NCI-H187 (cell line): ENCODE data around the gene SUSD6.

ENCODE experiments used
- DNase-seq, 2 experiments: peaks; one replicate each; lab custom pipeline; 2025; lab: John Stamatoyannopoulos, UW

SUSD6 gene

DNA sequence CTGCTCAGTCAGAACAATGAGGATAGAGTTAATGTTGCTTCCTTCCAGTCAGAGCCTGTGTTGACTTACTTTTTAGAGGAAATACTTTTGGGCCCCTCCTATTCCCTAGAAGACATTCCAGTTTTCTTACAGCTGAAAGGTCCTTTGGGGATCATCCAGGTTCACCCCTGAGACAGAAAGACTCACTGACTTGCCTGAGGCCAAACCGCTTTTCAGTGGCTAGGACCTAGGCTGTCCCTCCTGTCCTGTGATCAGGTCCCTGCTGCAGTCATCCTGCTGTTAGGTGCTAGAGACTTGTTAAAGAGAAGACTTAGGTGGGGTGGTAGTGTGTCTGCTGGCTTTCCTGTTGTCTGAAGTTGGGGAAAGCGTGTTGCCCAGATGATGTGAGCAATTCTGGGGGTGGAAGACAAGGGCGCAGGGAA is 39.6 kb downstream of the SUSD6 start:
- no peak for DNase-seq

DNA sequence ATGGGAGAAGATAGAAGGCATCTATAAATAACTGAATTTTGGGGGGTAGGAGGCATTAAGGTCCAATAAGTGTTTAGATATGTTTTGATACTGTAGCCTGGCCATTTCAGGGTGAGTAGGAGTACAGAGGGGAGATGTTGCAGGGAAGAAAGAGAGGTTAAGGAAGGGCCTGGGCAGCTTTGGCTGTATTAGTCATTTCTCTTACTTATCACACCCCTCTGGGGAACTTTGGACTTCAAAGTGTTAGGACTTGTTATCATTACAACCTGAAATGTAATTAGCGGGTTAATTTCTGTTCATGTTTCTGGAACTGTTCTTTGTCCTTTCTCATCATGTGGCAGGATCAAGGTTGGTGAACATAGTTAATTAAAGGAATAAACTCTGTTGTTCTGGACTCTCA is 40.3 kb downstream of the SUSD6 start:
- no peak for DNase-seq

DNA sequence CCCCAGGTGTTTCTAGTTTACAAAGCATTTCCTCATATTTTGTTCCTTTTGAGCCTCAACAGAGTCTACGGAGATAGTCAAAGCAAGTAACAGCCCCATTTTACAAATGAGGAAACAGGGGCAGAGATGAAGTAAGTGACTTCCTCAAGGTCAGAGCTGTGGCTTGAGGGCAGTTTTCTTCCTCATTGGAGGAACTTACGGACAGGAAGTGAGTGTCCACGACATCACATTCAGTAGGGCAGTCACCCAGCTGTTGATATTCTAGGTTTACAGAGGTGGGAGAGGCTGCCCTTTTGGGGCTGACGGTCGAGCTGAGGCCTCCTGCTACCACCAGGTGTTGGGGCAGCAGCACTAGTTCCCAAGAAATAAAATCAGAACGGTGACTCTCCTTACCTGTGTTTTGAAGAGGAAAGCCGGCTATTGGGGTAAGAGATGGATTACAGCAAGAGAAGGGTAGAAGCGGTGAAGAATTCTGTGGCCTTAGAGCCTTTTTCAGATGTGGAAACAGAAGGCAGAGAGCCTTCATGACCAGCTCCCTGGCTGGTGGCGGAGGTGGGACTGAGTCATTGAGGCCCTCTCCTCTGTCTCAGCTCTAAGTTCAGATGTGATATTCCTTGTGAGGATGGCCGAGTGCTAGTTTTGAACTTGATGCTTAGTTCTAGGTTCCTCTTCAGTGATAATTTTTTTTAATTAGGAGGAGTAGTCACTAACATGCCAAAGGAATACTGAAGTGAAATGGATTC is 41.7 kb downstream of the SUSD6 start:
- DNase-seq, result no peak

DNA sequence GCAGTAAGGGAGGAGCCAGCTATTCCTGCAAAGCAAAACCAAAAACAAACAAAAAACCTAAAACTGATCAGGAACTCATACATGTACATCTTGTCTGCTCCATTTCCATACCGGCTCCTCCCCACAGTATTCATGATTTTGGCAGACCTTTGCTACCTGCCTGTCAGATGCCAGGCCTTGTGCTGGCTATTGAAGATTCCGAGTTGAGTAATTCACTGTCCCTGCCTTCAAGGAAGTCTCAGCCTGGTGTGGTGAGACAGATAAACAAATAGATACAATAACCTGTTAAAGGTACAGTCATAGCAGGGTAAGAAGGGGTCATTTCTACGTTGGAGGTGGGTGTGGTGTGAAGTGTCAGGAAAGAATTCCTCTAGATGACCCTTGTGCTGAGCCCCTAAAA is 42.7 kb downstream of the SUSD6 start:
- DNase-seq, result no peak

DNA sequence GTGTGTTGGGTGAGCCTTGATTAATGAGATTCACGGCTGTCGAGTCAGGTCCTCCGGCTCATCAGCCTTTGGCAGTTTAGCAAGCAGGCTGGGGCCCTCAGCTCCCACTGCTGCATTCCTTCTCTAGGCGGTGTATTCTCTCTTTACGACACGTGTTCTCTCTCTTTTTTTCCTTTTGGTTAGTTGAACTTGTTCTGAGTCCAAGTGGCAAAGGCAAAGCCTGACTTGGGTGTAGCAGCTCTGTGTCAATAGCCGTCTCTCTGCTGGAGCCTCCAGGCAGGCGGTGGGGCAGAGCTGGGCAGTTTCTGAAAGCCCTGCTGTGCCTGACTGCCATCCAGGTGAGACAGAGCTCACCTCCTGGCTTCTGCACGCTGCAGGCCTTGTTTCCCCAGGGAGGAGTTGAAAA is 46.6 kb downstream of the SUSD6 start:
- peak; percentile 60 to 72 for DNase-seq

DNA sequence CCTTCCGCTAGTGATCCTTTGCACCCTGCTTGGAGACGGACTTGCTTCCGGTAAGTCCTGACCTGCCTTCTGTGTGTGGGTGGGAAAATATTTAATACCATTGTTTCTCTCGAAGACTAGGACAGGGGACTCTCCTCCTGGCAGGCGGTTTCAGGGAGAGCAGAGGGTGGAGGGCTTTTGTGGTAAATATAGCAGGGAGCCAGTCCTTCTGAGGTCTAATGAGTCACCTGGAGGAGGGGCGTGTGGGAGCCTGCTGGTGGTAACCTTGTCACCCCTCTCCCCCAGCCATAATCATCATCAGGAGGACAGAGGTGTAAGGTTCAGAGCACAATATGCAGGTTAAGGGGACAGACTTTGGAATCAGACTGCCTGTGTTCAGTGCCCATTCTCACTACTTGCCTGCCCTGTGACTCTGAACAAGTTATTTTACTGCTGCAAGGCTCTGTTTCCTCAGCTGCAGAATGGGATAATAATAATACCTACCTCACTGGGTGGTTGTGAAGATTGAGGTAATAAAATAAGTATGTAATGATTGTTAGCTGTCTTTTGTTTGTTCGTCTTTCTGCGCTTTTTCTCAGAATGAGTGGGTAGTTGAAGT is 47.4 kb downstream of the SUSD6 start:
- no peak for DNase-seq

DNA sequence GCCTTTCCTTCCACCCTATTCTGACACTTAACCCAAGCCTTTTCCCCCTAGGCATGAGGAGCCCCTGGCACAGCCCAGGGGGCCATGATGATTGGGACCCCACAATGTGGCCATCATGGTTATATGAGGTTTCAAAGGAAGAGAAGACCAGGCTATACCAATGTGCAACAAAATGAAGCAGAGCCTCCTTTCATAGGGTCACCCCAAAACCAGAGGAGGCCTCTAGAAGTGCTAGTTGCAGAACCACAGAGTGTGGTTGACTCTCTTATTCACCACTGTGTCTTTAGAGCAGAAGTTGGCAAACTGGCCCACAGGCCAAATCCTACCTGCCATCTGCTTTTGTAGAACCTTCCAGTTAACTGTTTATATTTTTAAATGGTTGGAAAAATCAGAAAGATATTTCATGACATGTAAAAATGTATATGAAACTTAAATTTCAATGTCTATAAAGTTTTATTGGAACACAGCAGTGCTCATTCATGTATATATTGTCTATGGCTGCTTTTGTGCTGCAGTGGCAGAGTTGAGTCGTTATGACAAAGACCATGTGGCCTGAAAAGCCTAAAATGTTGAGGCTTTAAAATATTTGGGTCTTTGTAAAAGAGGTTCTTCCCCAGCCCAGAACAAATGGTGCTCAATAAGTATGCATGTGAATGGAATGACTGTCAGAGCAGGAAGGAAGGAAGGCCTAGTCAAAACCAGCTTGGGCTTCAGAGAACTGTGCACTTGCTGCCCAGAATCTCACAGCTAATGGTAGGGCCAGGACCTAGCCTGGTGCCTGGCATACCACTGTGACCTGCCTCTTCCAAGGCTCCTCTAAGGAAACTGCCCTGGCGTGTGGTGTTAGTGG is 49.2 kb downstream of the SUSD6 start:
- DNase-seq, result no peak

DNA sequence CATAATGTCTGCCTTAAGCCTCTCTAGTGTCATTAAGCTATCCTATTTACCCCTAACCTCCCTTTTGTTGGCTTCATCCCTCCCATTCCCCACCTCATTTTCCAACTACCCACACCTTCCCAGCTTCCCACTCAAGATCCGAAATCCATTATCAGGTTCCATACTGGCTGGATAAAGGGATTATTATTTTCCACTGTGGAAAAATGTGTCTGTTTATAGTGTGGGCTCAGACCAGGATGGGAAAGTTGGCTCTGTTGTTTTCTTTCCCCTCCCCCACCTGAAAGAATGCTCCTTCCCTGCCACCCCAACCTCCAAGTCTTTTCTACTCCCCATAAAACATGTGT is 49.8 kb downstream of the SUSD6 start:
- DNase-seq, result no peak

DNA sequence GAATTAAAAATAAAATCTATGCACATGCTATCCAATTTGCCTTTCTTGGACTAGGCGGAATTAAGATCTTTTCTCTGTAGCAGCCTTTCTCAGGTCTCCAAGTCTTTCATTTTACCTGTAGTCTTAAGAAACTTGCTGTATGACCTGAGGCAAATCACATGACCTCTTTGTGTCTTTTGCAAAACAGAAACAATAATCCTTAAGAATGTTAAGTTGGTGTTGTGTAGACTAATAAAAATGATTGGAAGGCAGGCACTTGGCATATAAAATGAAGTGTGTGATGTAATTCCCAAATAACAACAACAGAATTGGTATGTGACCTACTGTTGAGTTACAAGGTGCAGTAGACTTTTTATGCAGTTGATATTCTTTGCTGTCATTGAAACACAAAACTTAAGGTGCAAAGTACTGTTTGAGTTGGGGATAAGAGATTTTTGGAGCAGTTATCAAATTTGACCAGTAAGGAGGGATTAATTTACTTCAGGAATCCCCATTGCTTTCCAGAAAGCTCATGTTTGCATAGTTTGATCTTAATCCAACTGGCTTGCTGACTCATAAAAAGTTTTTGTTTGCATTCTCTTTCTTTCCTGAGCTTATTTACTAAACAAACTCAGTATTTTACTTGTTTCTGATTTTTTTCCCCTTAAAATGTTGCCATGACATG is 51.4 kb downstream of the SUSD6 start:
- no peak for DNase-seq

DNA sequence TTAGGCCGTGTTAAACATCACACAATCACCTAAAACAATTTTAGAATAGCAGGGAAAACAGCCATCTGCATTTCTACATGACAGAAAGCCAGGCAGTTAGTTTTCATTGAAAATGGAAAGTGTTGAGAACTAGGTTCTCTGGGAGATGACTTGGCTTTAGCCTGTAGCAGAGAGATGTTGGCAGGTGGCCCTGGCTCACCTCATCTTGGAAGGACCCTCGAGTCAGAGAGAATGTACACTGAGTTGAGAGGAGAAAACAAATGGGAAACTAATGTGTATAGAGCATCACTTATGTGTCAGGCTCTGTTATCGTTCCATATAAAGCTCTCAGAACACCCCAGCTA is 51.9 kb downstream of the SUSD6 start:
- DNase-seq, result no peak

DNA sequence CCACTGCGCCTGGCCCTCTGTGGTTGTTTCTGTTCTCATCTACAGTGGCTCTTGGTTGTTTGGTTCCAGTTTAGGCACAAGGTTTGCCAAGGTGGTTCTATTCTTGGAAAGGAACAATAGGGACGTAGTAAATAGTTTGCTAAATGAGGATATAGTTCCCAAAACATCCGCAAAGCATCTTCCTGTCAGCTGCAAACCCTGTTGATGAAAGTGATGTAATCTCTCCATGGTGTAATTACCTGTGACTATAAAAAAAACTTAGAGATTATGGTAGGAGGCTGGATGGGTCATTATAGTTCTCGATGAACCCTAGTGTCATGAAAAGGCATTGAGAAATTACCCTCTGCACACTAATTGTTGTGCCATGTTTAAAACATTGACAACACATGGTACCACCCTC is 52.9 kb downstream of the SUSD6 start:
- DNase-seq, result no peak

DNA sequence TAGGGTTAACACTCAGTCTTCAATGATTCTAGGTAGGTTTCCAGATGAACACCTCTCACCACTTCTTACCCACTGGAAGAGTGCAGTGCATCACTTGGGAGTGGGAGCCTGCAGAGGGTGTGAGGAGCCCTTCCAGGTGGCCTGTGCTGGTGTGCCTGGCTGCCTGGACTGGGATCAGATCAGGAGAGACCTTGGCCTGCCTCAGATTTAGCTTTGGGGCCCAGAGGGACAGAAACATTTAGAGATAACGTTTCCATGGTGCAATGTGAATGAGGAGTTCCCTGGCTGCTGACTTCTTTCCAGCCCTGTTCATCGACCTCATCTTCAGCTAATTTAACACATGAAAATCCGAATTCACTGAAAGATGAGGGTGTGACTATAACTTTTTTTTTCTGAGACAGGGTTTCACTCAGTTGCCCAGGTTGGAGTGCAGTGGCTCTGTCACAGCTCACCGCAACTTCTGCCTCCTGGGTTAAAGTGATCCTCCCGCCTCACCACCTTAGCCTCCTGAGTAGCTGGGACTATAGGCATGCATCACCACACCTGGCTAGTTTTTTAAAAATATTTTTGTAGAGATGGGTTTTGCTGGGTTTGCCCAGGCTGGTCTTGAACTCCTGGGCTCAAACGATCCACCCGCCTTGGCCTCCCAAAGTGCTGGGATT is 53.6 kb downstream of the SUSD6 start:
- DNase-seq, result no peak

DNA sequence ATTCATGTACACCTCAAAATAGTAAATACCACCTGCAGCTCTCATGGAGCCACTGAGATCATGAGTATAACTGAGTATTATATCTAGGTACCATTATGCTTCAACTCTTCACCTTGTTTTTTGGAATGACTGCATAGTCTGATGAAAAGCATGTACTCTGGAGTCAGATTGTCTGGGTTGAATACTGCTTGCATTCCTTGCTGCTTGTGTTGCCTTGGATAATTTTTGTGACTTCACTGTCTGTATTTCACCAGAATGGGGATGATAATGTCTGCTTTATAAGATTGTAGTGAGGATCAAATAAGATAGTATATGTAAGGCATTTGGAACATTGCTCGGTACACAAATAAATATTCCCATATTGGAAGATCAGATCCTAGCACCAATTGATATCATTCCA is 54.2 kb downstream of the SUSD6 start:
- DNase-seq, result no peak

DNA sequence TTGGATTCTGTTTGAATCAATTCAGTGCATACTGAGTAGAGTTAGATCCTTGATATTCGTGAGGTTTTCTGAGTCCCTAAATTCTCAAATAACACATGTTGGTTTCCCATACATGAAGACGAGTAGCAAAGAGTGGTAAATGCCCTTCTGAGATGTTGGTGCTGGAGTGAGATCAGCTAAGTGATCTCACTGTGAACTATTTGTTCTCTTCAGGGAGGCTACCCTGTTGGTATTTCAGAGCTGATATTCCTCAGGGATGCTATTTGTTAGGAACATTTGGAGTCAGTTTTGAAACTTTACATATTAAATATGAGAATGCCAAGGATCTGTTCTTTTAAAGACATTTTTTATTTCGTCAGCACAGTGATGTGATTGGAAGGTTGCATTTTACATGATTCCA is 54.7 kb downstream of the SUSD6 start:
- DNase-seq, result no peak

DNA sequence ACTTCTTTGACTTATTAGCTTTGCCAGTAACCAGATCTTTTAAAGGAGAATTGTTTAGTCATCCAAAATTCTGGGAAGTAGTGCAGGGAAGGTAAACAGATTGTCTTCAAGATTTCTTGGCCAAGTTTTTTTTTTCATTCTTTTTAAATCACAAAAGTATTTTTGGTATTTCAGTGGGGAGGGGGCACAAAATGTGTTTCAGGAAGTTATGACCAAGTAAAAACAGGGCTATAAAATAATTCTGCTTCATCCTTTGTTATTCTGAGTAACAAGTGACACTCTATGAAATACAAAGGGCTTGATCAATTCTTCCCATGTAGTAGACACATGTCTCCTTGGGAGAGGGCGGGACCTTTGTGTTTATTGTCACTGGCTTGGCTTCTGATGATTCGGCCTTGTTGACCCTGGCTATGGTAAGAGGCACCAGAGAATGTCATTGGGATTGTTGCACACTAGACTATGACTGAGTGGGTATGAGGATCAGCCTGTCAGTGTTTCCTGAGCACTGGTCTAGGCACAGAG is 55.4 kb downstream of the SUSD6 start:
- no peak for DNase-seq

DNA sequence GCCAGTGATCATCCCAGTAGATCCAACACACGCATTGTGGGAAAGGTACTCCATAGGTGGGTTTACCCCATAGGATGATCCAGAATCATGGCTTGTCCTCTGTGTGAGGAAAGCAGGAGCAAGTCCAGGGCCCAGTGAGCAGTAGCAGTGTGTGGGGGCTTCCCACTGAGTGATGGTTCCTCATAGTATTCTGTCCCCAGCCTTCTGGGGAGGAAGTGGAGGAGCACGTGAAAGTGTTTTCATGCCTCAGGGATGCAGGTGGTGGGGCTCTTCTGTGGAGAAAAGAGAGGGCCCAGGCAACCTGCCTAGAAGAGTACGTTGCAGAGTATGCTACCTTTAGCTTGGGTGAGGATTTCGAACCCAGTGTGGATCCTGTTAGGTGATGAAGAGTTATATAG is 56.5 kb downstream of the SUSD6 start:
- no peak for DNase-seq

DNA sequence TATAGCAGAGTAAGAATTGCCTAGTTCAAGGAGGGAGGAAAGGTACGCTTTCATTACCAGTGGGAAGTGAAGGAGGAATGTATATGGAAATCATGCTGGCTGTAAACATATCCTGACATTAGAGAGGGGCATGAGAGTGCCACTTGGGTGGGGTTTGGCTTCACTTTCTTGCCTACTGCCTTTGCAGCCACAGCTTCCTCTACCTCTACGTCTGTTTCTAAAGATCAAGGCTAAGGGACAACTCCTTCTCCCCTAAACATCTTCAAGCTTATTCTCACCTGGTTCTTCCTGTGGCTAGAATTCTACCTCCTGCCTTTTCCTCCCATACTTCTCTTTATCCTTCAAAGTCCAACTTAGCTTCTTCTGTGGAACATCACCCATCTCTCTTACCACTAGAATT is 58.0 kb downstream of the SUSD6 start:
- DNase-seq, result no peak

DNA sequence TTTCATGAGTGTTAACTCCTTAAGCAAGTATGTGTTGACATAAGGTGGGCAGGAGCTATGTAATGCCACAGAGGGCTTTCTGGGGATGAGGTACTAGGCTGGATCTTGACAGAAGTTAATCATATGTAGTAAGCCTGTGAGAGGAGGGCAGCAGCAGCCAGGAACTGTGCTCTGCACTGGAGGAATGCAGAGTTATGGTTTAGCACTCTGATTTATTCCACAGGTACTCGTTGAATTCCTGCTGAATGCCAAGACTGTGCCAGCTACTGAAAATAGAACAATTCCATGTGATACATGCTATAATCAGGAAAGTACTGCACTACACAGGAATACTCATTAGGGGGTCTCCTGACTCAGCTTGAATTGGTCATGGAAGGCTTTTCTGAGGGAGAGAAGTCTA is 58.7 kb downstream of the SUSD6 start:
- DNase-seq, result no peak

DNA sequence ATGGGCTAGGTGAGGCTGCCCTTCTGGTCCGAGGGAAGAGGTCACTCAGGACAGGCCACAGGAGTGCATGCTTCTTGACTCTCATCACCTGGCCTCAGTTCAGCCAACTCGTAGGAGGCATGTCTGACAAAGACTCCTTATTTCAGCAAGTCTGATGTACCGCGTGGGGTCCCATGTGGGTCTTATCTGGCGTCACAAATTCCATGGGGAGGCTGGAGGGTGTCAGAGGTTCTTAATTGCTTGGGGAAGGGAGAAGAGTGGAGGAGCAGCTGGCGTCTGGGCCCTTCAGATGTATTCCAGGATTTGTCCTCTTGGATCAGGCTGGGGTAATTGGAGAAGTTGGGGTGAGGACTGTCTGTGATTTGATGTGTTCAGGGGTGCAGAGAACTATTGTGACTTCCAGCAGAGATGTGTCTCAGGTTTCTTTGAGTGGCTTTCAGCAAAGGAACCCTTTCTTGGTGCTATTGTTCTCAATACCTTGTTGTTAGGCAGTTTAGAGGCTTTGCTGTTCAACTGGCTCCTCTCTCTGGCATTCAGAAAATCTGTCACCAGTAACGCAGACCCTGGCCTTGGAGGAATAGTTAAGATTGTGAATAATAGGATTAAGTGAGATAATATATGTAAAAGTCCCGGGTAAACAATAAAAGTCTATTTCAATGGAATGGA is 60.1 kb downstream of the SUSD6 start:
- no peak for DNase-seq

DNA sequence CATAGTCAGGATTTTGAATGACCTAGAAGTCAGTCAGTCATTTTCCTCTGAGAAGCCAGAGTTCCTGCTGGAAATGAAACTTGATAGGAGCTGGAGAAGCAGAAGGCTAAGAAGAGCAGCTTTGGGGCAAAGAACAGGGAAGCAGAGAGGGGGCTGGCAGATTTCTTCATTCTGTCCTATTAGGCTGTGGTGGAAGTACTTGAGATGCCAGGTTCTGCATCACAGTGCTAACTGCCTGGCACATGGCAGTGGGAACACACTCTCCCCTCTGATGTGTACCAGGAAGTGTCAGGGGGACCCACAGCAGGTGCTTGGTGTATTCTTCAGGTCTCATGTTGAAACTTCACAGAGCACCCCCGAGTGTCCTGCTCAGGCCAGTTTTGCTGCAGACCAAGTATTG is 61.0 kb downstream of the SUSD6 start:
- no peak for DNase-seq

DNA sequence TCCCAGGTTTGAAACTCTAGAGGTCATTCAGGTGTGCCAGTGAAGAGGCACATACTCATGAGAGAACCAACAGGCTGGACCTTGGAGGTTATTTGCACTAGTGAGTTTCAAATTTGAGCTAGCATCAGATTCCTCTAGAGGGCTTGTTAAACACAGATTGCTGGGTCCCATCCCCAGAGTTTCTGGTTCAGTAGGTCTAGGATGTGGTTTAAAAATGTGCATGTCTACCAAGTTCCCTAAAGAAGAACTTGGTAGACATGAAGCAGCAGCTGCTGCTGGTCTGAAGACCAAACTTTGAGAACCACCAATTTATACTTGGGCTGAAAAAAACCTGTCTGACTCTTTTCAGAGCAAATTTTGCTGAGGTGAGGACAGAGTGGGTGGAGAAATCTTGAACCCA is 61.7 kb downstream of the SUSD6 start:
- no peak for DNase-seq
